ENCODE data around the gene IFITM5.

IFITM5 gene

GRCh38 chr11:285021-285893 lies 14.1 kb downstream of the IFITM5 start:
- DNase-seq, result no peak

GRCh38 chr11:284105-285020 lies 15.0 kb downstream of the IFITM5 start:
- no peak for DNase-seq

GRCh38 chr11:283405-284104 lies 15.8 kb downstream of the IFITM5 start:
- DNase-seq, result no peak

GRCh38 chr11:282630-283360 lies 16.5 kb downstream of the IFITM5 start:
- DNase-seq, result no peak

DNA sequence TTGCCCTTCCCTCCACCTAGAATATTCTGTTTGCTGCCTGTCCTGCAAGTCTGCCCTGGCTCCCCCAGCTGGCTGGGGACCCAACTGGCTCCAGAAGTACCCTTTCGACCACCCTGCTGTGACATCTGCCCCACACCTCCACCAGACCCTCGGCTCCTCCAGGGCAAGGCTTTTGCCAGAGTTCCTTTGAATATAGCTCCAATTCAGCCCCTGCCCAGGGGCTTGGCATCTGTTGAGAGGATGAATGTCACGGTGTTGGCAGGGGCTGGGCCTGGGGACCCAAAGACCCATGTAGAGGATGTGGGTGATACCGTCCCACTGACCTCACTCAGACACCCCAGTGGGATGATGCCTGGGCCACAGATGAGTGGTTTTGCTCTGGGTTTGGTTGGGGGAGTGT lies 17.2 kb downstream of the IFITM5 start:
- DNase-seq, result no peak

- no peak for DNase-seq
Observed at GRCh38 chr11:281486-282161, 17.7 kb downstream of the IFITM5 start.

DNA sequence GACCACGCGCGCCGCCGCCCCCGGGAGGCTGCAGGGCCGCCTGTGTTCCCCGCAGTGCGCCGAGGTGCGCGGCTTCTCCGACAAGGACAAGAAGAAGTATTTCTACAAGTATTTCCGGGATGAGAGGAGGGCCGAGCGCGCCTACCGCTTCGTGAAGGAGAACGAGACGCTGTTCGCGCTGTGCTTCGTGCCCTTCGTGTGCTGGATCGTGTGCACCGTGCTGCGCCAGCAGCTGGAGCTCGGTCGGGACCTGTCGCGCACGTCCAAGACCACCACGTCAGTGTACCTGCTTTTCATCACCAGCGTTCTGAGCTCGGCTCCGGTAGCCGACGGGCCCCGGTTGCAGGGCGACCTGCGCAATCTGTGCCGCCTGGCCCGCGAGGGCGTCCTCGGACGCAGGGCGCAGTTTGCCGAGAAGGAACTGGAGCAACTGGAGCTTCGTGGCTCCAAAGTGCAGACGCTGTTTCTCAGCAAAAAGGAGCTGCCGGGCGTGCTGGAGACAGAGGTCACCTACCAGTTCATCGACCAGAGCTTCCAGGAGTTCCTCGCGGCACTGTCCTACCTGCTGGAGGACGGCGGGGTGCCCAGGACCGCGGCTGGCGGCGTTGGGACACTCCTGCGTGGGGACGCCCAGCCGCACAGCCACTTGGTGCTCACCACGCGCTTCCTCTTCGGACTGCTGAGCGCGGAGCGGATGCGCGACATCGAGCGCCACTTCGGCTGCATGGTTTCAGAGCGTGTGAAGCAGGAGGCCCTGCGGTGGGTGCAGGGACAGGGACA lies 18.4 kb downstream of the IFITM5 start:
- no peak for DNase-seq

- no peak for DNase-seq
Observed at GRCh38 chr11:279966-280705, 19.2 kb downstream of the IFITM5 start.

GRCh38 chr11:279040-279965 lies 20.0 kb downstream of the IFITM5 start:
- DNase-seq, result no peak

DNA sequence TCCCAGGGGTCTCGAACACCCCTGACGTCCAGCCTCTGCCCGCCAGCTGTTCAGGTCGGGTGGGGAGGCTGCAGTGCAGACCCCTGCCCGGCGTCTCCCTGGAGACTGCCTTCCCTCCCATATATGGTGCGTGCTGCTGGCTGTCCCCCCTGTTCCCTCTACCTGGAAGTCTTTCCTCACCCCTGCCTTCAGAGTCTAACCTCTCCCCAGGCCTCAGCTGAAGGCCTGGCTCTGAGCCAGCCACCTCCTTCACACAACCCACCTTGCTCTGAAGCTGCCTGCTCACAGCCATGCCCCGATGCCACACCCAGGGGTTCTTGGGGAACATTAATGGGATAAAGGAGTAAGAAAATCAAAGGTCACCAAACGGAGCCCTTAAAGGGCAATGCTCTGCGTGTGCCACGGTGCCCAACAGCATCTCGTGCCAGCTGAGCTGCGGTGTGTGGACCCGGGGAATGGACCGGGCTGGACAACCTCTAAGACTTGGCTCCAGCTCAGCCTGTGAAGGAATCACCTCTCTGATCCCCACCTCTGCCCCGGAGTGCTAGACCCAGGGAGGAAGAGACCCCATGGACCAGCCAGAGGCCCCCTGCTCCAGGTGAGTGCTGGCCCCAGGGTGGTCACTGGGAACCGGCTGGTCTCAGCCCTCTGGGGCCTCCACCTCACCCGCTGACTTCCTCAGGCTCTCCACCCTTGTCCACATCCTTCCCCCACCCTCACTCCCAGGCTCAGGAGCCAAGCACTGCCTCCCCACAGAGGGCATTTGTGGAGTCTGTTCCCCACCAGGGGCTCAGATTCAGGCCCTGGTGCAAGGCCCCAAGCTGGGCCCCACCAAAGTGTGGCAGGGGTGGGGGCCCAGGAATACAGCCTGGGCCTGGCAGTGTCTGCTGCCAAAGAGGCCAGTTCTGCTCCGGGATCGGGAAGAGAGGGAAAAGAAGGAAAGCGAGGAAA lies 21.1 kb downstream of the IFITM5 start, which contains the start of gene NLRP6:
TSS of gene NLRP6 (plus strand) at position 407 of the 951 bp plus-strand sequence. CDS start at position 570, 163 bp downstream.
- DNase-seq, result no peak

DNA sequence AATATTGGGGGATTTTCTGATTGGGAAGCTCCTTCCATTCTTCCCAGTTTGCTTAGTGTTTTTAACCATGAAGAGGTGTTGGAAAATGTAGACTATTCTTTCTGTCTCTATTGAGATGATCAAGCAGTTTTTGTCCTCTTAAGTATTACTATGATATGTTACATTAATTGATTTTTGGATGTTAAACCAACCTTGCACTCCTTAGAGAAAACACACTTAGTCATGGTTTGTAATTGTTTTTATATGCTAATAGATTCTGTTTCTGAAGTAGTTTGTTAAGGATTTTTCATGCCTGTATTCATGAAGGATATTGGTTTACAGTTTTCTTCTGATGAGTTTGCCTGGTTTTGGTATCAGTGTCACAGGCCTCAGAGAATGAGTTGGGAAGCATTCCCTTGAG lies 23.1 kb downstream of the IFITM5 start:
- DNase-seq, result no peak

- no peak for DNase-seq
Observed at GRCh38 chr11:272931-273198, 26.5 kb downstream of the IFITM5 start.

GRCh38 chr11:272195-272930 lies 27.0 kb downstream of the IFITM5 start:
- DNase-seq, result no peak

DNA sequence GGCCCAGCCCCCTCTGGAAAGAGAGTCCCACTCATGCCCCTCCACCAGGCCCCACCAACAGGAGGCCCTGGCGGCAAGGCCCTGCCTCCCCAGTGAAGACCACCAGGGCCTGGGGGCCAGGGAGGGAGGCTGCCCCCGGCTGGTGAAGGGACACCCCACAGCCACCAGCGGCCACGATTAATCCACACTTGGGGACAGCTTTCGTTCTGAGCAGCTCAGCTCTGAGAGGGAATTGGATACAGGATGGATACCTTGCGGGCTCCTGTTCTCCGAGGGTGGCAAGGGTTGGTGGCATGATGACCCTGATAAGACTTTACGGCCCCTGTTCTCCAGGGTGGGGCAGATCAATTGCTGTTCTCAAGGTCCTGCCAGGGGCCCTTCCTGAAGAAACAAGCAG lies 28.0 kb downstream of the IFITM5 start:
- DNase-seq, result no peak

DNA sequence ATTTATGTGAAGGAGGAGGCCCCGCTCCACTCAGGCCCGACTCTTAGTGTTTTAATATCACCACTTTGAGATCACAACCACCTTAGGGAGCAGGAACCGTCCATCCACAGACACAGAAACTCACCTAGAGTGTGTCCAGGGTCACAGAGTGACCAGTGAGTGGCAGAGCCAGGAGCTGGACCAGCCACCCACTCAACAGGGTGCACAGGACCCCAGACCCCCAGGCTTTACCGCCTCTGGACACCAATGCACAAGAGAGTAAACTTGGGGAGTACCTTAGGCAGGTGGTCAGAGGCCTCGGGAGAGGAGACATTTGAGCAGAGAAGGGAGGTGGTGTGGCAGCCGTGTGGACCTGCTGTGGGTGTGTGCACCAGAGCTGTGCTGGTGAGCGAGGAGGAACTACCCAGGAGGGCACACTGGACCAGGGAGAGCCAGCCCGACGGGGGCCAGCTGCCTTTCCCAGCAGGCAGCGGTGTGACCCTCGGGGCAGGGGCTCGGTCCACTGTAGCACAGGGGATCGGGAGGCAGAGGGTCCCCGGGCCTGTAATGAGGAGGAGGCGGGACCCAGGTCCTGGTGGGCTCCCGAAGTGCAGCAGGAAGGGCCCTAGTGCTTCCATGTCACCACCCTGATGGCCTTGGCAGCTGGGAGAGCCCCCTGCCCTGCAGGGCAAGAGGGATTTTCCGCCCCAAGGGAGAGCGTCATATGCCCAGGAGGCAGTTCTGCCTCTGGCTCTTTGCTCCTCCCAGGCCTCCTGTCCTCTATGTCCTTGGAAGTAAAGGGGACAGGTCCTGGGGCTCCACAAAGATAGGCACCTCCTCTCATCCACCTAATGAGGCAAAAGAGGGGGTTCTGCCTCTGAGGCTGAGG lies 28.6 kb downstream of the IFITM5 start:
- no peak for DNase-seq

All from amygdala (tissue), 56 donors.